Kidney (tissue), 14 donors: ENCODE measurements around the gene ZMYM4. TPM values are rescaled to one million over a fixed set of nuclear protein-coding genes. Genes with fewer than 3 reads are reported as not detected.

Experiments
- DNase-seq, 5 donors: peaks; one replicate each; pipeline ENCODE4 v3.0.0-alpha.2; 2013 to 2020
- FAIRE-seq: peaks from 2 replicates; lab custom pipeline; 2012; peaks lifted over from hg19 to GRCh38; lab: Jason Lieb, UNC
- H3K27ac ChIP-seq, 2 donors: one replicate each; pipeline ENCODE4 v1.7.0; 2013; ENCODE audit warnings: low read depth in 2 of 2, low read length in 2 of 2, inconsistent platforms in 1 of 2
- H3K27me3 ChIP-seq: one replicate; pipeline ENCODE4 v1.7.1; 2013; ENCODE audit warnings: low read length, inconsistent platforms; ENCODE audit not compliant: control insufficient read depth, insufficient read depth
- H3K36me3 ChIP-seq, 3 donors: one replicate each; pipeline versions ENCODE4 v1.7.0 to v1.7.1; 2013; ENCODE audit warnings: low read length in 3 of 3, control low read depth in 1 of 3, inconsistent platforms in 1 of 3; ENCODE audit not compliant: insufficient read depth in 3 of 3, control insufficient read depth in 2 of 3
- H3K4me1 ChIP-seq, 3 donors: one replicate each; pipeline versions ENCODE4 v1.7.0 to v1.7.1; 2013; ENCODE audit warnings: low read length in 3 of 3, inconsistent platforms in 1 of 3, low read depth in 1 of 3; ENCODE audit not compliant: control insufficient read depth in 2 of 3, insufficient read depth in 2 of 3
- H3K4me3 ChIP-seq, 3 donors: one replicate each; pipeline versions ENCODE4 v1.7.0 to v1.8.1; 2013; ENCODE audit warnings: low read length in 3 of 3, control low read depth in 1 of 3, inconsistent platforms in 1 of 3
- H3K9ac ChIP-seq, 3 donors: one replicate each; pipeline versions ENCODE4 v1.7.0 to v1.7.1; 2013; ENCODE audit warnings: low read length in 3 of 3, control low read depth in 1 of 3, inconsistent platforms in 1 of 3
- H3K9me3 ChIP-seq, 3 donors: one replicate each; pipeline versions ENCODE4 v1.7.0 to v1.7.1; 2013; ENCODE audit warnings: low read length in 3 of 3, control low read depth in 1 of 3, inconsistent platforms in 1 of 3; ENCODE audit not compliant: control insufficient read depth in 2 of 3, insufficient read depth in 1 of 3
- intact Hi-C: fragments of 100-400 bp; cut with DNase I; formaldehyde crosslinking; loops from one replicate; pipeline ENCODE4 v1.11.1; 2022
- polyA plus RNA-seq: library from polyadenylated mRNA; stranded (reverse); fragments of 350-450 nt; fragmentation: Illumina TruSeq; extraction: RNeasy Lipid Tissue Mini Kit (QIAGEN cat#74804); gene quantifications from one replicate; pipeline ENCODE4 v1.2.3, GENCODE V29; 2014; ENCODE audit warnings: low read depth, low replicate concordance; ENCODE audit not compliant: insufficient read depth
- total RNA-seq: library from RNA; stranded (reverse); fragmentation: NEBNext Ultra II Directional; extraction: Animal tissue kit (Norgen Biotek cat#: 25700); gene quantifications from one replicate; pipeline ENCODE4 v1.2.1, GENCODE V29; 2021
- TF ChIP-seq, protein P1 (sequence below): IDR thresholded peaks from 3 replicates; pipeline ENCODE4 v1.5.1; 2012; ENCODE audit warnings: mild to moderate bottlenecking, moderate library complexity, borderline replicate concordance; ENCODE audit not compliant: insufficient read depth; ENCODE audit errors: extremely low read depth
- donor health status: control.
- donor health status: control.
- donor health status: control.
- donor health status: control.
- donor health status: control.
- donor health status: DM: yes; HTN: yes; CAD: no.
- donor health status: Normal renal cell carcinoma (clear cell type).

The ZMYM4 gene
- total and polyA plus RNA-seq, 2 donors from 2014 or later, result 11.2 to 64.4 TPM

- Histone ChIP-seq H3K4me1 (no peaks in the 10 kb centered on the region), H3K9ac (no peak overlapping the region), H3K27me3 (no peaks in the 10 kb centered on the region), H3K9me3 (no peaks in the 10 kb centered on the region), H3K27ac (no peak overlapping the region), H3K4me3 (no peak overlapping the region), H3K36me3 (peaks cover 6 to 8% (median 8%) of the 10 kb centered on the region in 3 donors)
- DNase-seq, result no peak
- FAIRE-seq, result no peak
- intact Hi-C loops, result no loop called here
- TF ChIP-seq, protein P1, sequence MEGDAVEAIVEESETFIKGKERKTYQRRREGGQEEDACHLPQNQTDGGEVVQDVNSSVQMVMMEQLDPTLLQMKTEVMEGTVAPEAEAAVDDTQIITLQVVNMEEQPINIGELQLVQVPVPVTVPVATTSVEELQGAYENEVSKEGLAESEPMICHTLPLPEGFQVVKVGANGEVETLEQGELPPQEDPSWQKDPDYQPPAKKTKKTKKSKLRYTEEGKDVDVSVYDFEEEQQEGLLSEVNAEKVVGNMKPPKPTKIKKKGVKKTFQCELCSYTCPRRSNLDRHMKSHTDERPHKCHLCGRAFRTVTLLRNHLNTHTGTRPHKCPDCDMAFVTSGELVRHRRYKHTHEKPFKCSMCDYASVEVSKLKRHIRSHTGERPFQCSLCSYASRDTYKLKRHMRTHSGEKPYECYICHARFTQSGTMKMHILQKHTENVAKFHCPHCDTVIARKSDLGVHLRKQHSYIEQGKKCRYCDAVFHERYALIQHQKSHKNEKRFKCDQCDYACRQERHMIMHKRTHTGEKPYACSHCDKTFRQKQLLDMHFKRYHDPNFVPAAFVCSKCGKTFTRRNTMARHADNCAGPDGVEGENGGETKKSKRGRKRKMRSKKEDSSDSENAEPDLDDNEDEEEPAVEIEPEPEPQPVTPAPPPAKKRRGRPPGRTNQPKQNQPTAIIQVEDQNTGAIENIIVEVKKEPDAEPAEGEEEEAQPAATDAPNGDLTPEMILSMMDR, result no peak
These were observed 113.6 kb downstream of the ZMYM4 start for GRCh38 chr1:35382107-35382506.

- Histone ChIP-seq H3K4me1 (no peaks in the 10 kb centered on the region), H3K9me3 (no peaks in the 10 kb centered on the region), H3K36me3 (peaks cover 9 to 24% (median 10%) of the 10 kb centered on the region in 3 donors), H3K27ac (no peak overlapping the region), H3K4me3 (no peak overlapping the region), H3K27me3 (no peaks in the 10 kb centered on the region), H3K9ac (no peak overlapping the region)
- TF ChIP-seq, protein P1, result no peak
- DNase-seq (no peak), FAIRE-seq (no peak)
- intact Hi-C loops, result no loop called here
These were observed 117.8 kb downstream of the ZMYM4 start for GRCh38 chr1:35386290-35386689.

DNA sequence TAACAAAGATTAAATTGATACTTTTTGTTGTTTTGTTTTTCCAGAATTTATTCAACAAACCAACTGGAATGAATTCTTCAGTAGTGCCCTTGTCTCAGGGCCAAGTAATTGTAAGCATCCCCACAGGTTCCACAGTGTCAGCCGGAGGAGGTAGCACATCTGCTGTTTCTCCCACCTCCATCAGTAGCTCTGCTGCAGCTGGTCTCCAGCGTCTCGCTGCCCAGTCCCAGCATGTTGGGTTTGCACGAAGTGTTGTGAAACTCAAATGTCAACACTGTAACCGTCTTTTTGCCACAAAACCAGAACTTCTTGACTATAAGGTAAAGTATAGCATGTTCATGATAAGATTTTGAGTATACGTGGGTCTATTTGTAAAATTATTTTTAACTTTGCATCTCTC, 118.5 kb downstream of the ZMYM4 start:
- H3K27ac ChIP-seq, result no peak overlapping the region
- no peak for FAIRE-seq
- no peaks in the 10 kb centered on the region for H3K4me1 ChIP-seq
- H3K27me3 ChIP-seq, result no peaks in the 10 kb centered on the region
- TF ChIP-seq, protein P1, result no peak
- H3K9ac ChIP-seq, result no peak overlapping the region
- H3K4me3 ChIP-seq, result no peak overlapping the region
- intact Hi-C loops, result no loop called here
- H3K36me3 ChIP-seq, result peaks cover 8 to 26% (median 9%) of the 10 kb centered on the region in 3 donors
- no peaks in the 10 kb centered on the region for H3K9me3 ChIP-seq
- DNase-seq, result no peak
